H1 (cell line): ENCODE measurements around the gene ME3. TPM values are rescaled to one million over a fixed set of nuclear protein-coding genes. Genes with fewer than 3 reads are reported as not detected.
"Not testable (repeated sequence)": the region's sequence is repeated elsewhere in the genome, so short reads cannot be mapped to it uniquely, and the experiment has no call there.

ENCODE experiments used
- CTCF ChIA-PET: fragments of 300-600 bp; sonication (Branson Sonifier 250); formaldehyde crosslinking; loops from one replicate; lab custom pipeline; 2021; ENCODE audit not compliant: partially characterized antibody; lab: Charles Lee
- POLR2A ChIA-PET: fragments of 300-600 bp; sonication (Branson Sonifier 250); formaldehyde crosslinking; loops from one replicate; lab custom pipeline; 2021; ENCODE audit warnings: inconsistent platforms; ENCODE audit not compliant: partially characterized antibody; lab: Charles Lee
- DNase-seq, 2 experiments: peaks; one replicate each; pipeline versions ENCODE4 v3.0.0 to v3.0.0-alpha.2; 2010 to 2022; ENCODE audit warnings: low spot score in 2 of 2, low read depth in 1 of 2, mixed read lengths in 1 of 2
- FAIRE-seq: peaks from 2 replicates; lab custom pipeline; 2011; peaks lifted over from hg19 to GRCh38; lab: Jason Lieb, UNC
- H2AFZ ChIP-seq: 2 replicates; pipeline ENCODE4 v1.8.1; 2012; ENCODE audit warnings: low read length, inconsistent platforms
- H2AK5ac ChIP-seq: 2 replicates; pipeline ENCODE4 v1.6.1; 2013; ENCODE audit warnings: low read depth, low read length
- H2BK120ac ChIP-seq: replicated peaks from 2 replicates; pipeline ENCODE3; 2013; ENCODE audit warnings: low read depth, low read length, inconsistent platforms
- H2BK12ac ChIP-seq: 2 replicates; pipeline ENCODE4 v1.6.1; 2013; ENCODE audit warnings: low read depth, low read length
- H2BK15ac ChIP-seq: 2 replicates; pipeline ENCODE4 v1.6.1; 2013; ENCODE audit warnings: low read length
- H2BK20ac ChIP-seq: 2 replicates; pipeline ENCODE4 v1.6.1; 2013; ENCODE audit warnings: low read length
- H2BK5ac ChIP-seq: 2 replicates; pipeline ENCODE4 v1.6.1; 2013; ENCODE audit warnings: low read depth, low read length
- H3K14ac ChIP-seq: 2 replicates; pipeline ENCODE4 v1.6.1; 2013; ENCODE audit warnings: inconsistent platforms; ENCODE audit not compliant: insufficient read length
- H3K18ac ChIP-seq: 2 replicates; pipeline ENCODE4 v1.6.1; 2013; ENCODE audit warnings: low read length; ENCODE audit errors: extremely low read depth
- H3K23ac ChIP-seq: 2 replicates; pipeline ENCODE4 v1.6.1; 2013; ENCODE audit warnings: inconsistent platforms; ENCODE audit not compliant: insufficient read length
- H3K23me2 ChIP-seq: 2 replicates; pipeline ENCODE4 v1.6.1; 2013; ENCODE audit warnings: low read depth, low read length
- H3K27ac ChIP-seq: 2 replicates; pipeline ENCODE4 v1.6.1; 2011; ENCODE audit warnings: low read depth, low read length, inconsistent platforms
- H3K27me3 ChIP-seq, 4 experiments: replicated peaks in 1 of 4; 1 replicate in 1 of 4; 2 replicates in 3 of 4; pipeline versions ENCODE4 v1.6.1 to v1.8.1; 2011 to 2013; ENCODE audit warnings: low read length in 3 of 4, mild to moderate bottlenecking in 3 of 4, inconsistent platforms in 2 of 4, mixed read lengths in 2 of 4, moderate library complexity in 1 of 4; ENCODE audit not compliant: control insufficient read depth in 3 of 4, insufficient read depth in 3 of 4; ENCODE audit errors: extremely low read depth in 1 of 4
- H3K36me3 ChIP-seq, 4 experiments: 2 replicates each; pipeline versions ENCODE4 v1.6.1 to v1.8.1; 2011 to 2013; ENCODE audit warnings: mild to moderate bottlenecking in 4 of 4, low read length in 3 of 4, moderate library complexity in 2 of 4, control low read depth in 1 of 4, inconsistent platforms in 1 of 4; ENCODE audit not compliant: insufficient read depth in 4 of 4, control insufficient read depth in 2 of 4
- H3K4ac ChIP-seq: replicated peaks from 2 replicates; pipeline ENCODE3; 2013; ENCODE audit warnings: low read length, low read depth, mixed read lengths, inconsistent platforms; ENCODE audit not compliant: insufficient read length
- H3K4me1 ChIP-seq, 4 experiments: replicated peaks in 1 of 4; 1 replicate in 1 of 4; 2 replicates in 3 of 4; pipeline versions ENCODE4 v1.6.1 to v1.8.1; 2011 to 2013; ENCODE audit warnings: low read length in 3 of 4, inconsistent platforms in 2 of 4, mixed read lengths in 1 of 4; ENCODE audit not compliant: insufficient read depth in 4 of 4, control insufficient read depth in 3 of 4
- H3K4me2 ChIP-seq, 2 experiments: 2 replicates each; pipeline versions ENCODE4 v1.6.1 to v1.8.1; 2011 to 2013; ENCODE audit warnings: low read depth in 2 of 2, low read length in 2 of 2, control low read depth in 1 of 2, inconsistent platforms in 1 of 2, mild to moderate bottlenecking in 1 of 2; ENCODE audit not compliant: insufficient read depth in 1 of 2
- H3K4me3 ChIP-seq, 4 experiments: fragments of 200-600, 300-600 bp in 1 of 4; sonication (generic), shearing (Covaris generic), sonication (Bioruptor Twin) in 1 of 4; 2 replicates each; pipeline versions ENCODE4 v1.5.1 to v1.8.1; 2011 to 2016; ENCODE audit warnings: low read length in 4 of 4, low read depth in 3 of 4, control low read depth in 2 of 4, inconsistent platforms in 2 of 4, mild to moderate bottlenecking in 2 of 4, mixed read lengths in 1 of 4, moderate library complexity in 1 of 4; ENCODE audit not compliant: insufficient read depth in 2 of 4; ENCODE audit errors: extremely low read depth in 1 of 4
- H3K56ac ChIP-seq: replicated peaks from 2 replicates; pipeline ENCODE3; 2013; ENCODE audit warnings: low read depth, mild to moderate bottlenecking, mixed read lengths, low read length, inconsistent platforms; ENCODE audit not compliant: insufficient read length
- H3K79me1 ChIP-seq: 2 replicates; pipeline ENCODE4 v1.6.1; 2013; ENCODE audit warnings: low read depth, low read length, control low read depth
- H3K79me2 ChIP-seq, 2 experiments: 2 replicates each; pipeline versions ENCODE4 v1.6.1 to v1.8.1; 2012 to 2013; ENCODE audit warnings: low read length in 2 of 2, mild to moderate bottlenecking in 2 of 2, inconsistent platforms in 1 of 2; ENCODE audit not compliant: insufficient read depth in 2 of 2, control insufficient read depth in 1 of 2
- H3K9ac ChIP-seq, 4 experiments: replicated peaks in 1 of 4; 1 replicate in 1 of 4; 2 replicates in 3 of 4; pipeline versions ENCODE4 v1.6.1 to v1.8.1; 2011 to 2013; ENCODE audit warnings: low read depth in 3 of 4, low read length in 3 of 4, control low read depth in 2 of 4, mild to moderate bottlenecking in 2 of 4, moderate library complexity in 2 of 4, inconsistent platforms in 1 of 4; ENCODE audit errors: extremely low read depth in 1 of 4
- H3K9me3 ChIP-seq, 2 experiments: 2 replicates each; pipeline versions ENCODE4 v1.6.1 to v1.8.1; 2012 to 2013; ENCODE audit warnings: mild to moderate bottlenecking in 2 of 2, moderate library complexity in 2 of 2, control low read depth in 1 of 2, inconsistent platforms in 1 of 2, low read depth in 1 of 2, low read length in 1 of 2, mixed read lengths in 1 of 2; ENCODE audit not compliant: insufficient read depth in 2 of 2
- H4K20me1 ChIP-seq, 2 experiments: replicated peaks in 1 of 2; 2 replicates each; pipeline versions ENCODE3 to v1.8.1; 2011 to 2013; ENCODE audit warnings: inconsistent platforms in 2 of 2, low read length in 2 of 2, mild to moderate bottlenecking in 1 of 2; ENCODE audit not compliant: insufficient read depth in 2 of 2, control insufficient read depth in 1 of 2
- H4K5ac ChIP-seq: 2 replicates; pipeline ENCODE4 v1.6.1; 2013; ENCODE audit warnings: low read length, low read depth, mixed read lengths, inconsistent platforms; ENCODE audit not compliant: insufficient read length
- H4K8ac ChIP-seq: 2 replicates; pipeline ENCODE4 v1.8.0; 2013; ENCODE audit warnings: mild to moderate bottlenecking, moderate library complexity, low read length, inconsistent platforms; ENCODE audit not compliant: insufficient read depth; ENCODE audit errors: extremely low read depth
- H4K91ac ChIP-seq: replicated peaks from 2 replicates; pipeline ENCODE3; 2013; ENCODE audit warnings: low read length, mixed read lengths, inconsistent platforms; ENCODE audit not compliant: insufficient read length
- WGBS, 2 experiments: shearing (Covaris generic) in 1 of 2; methylation state at CpG; one replicate each; pipeline versions ENCODE4 v1.1.6 to v1.1.7; 2013 to 2015; ENCODE audit warnings: low lambda C conversion rate in 2 of 2, mixed read lengths in 2 of 2, inconsistent platforms in 1 of 2, low coverage in 1 of 2, missing lambda C conversion rate in 1 of 2; ENCODE audit not compliant: insufficient replicate concordance in 2 of 2, insufficient coverage in 1 of 2, insufficient read length in 1 of 2; ENCODE audit errors: extremely low coverage in 1 of 2, missing lambda C conversion rate in 1 of 2; 5-methylcytosine and 5-hydroxymethylcytosine counted together
- polyA plus RNA-seq, 7 experiments: library from polyadenylated mRNA; depleted of rRNA in 3 of 7; stranded (reverse) in 5 of 7; unstranded in 2 of 7; fragments of >200 nt in 5 of 7; fragments of 200-250 nt in 2 of 7; gene quantifications; 1 replicate in 5 of 7; 2 replicates in 1 of 7; 4 replicates in 1 of 7; pipeline versions ENCODE4 v1.2.1 to v1.2.3, GENCODE V29; 2011 to 2013; ENCODE audit warnings: missing spikeins in 2 of 7, mixed read lengths in 2 of 7
- total RNA-seq: library from RNA; stranded (reverse); fragmentation: NEBNext Ultra II Directional; extraction: Animal tissue kit (Norgen Biotek cat#: 25700); gene quantifications from 2 replicates; pipeline ENCODE4 v1.2.1, GENCODE V29; 2021

Gene ME3
- total and polyA plus RNA-seq, 2 of the 8 experiments (the other 6 are each of a cell fraction or from before 2014, with no cell fraction given): 1.5 to 2.8 TPM

- H3K4me2 ChIP-seq, H4K8ac ChIP-seq, H2AK5ac ChIP-seq, H4K20me1 ChIP-seq, H3K4me1 ChIP-seq, H3K4me3 ChIP-seq, POLR2A ChIA-PET, H3K79me1 ChIP-seq, H4K91ac ChIP-seq, DNase-seq, H2BK5ac ChIP-seq, H3K9ac ChIP-seq, H3K27me3 ChIP-seq, H3K18ac ChIP-seq, H3K4ac ChIP-seq, H3K23ac ChIP-seq, H2AFZ ChIP-seq, H2BK12ac ChIP-seq, H3K23me2 ChIP-seq, H2BK15ac ChIP-seq, H2BK20ac ChIP-seq, FAIRE-seq, H3K56ac ChIP-seq, H3K27ac ChIP-seq, H3K14ac ChIP-seq, H4K5ac ChIP-seq, H3K79me2 ChIP-seq, H2BK120ac ChIP-seq, H3K36me3 ChIP-seq: not testable (repeated sequence)
- CTCF ChIA-PET: interaction anchor here (1.8 kb wide), 1 partner anchor 66 kb away, joined by 6 read pairs; no protein-coding TSS in a partner anchor
- peaks cover 5 to 13% of the 10 kb centered on the region in 2 experiments; a peak in 3 of 4 replicates for H3K9me3 ChIP-seq
- WGBS, 2 experiments: 94% methylated on average over 5 of the region's 5 CpGs; no CpG with 5 or more reads in 1 of the 2 experiments
Measured at GRCh38 chr11:86522512-86522911, 149.9 kb downstream of the ME3 start.
